ACHN (cell line): ENCODE data around the gene SELENOI.

ENCODE experiments used
- DNase-seq: peaks from one replicate; pipeline ENCODE4 v3.0.0-alpha.2; 2015
- in situ Hi-C: cut with HindIII; loops from 2 replicates; pipeline ENCODE4 v1.10.0; 2017; ENCODE audit warnings: low sequenced_read_pairs, low pct_ligation_motif_present, low pct_unique_long_range_greater_than_20kb

SELENOI gene

GRCh38 chr2:26430826-26431225 lies 84.9 kb downstream of the SELENOI start:
- in situ Hi-C loops, result no loop called here
- no peak for DNase-seq

- in situ Hi-C loops, result no loop called here
- DNase-seq, result no peak
Measured at GRCh38 chr2:26432363-26432762, 86.4 kb downstream of the SELENOI start.

GRCh38 chr2:26432859-26433258 lies 86.9 kb downstream of the SELENOI start:
- no peak for DNase-seq
- in situ Hi-C loops, result no loop called here

GRCh38 chr2:26435106-26435505 lies 89.2 kb downstream of the SELENOI start:
- in situ Hi-C loops, result no loop called here
- DNase-seq, result no peak

GRCh38 chr2:26438526-26438925 lies 92.6 kb downstream of the SELENOI start:
- in situ Hi-C loops, result no loop called here
- DNase-seq, result peak; percentile 11

GRCh38 chr2:26438926-26439325 lies 93.0 kb downstream of the SELENOI start:
- DNase-seq, result no peak
- in situ Hi-C loops, result no loop called here

- no peak for DNase-seq
- in situ Hi-C loops, result no loop called here
Measured at GRCh38 chr2:26442301-26442700, 96.4 kb downstream of the SELENOI start.

GRCh38 chr2:26442707-26443106 lies 96.8 kb downstream of the SELENOI start:
- in situ Hi-C loops, result no loop called here
- no peak for DNase-seq

- in situ Hi-C loops, result no loop called here
Measured at GRCh38 chr2:26444236-26444635, 98.3 kb downstream of the SELENOI start.

More at GRCh38 chr2:26444236-26444635, 98.3 kb downstream of the SELENOI start:
- DNase-seq, result no peak
